ENCODE measurements around the gene ANKRA2.

DNA sequence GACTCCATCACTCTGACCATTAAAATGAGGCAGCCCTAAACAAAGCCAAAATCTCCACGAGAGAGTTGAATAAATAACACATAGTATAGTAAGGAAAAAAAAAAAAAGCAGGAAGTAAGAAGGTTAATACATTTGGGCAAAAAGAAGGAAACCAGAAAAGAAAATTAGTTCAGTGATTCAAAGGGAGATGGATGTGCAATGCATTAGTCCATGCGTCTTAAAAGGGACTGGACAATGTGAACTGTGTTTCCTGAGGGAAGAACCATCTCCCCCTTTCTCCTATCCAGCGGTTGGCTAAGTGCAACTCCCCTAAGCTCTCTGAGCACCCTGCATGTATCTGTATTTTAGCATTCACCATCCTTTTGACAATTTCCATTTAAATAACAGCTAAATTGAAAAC is 1.4 kb downstream of the ANKRA2 start:
- no peak for TF ChIP-seq POLR2AphosphoS5 (IDR thresholded peaks at IDR 0.05)
- TF ChIP-seq POLR2A (IDR thresholded peaks at IDR 0.05), result no peak

All from sigmoid colon (tissue), 4 donors.